Natural killer cell (primary cell): ENCODE results near the gene CD27. TPM values are rescaled to one million over a fixed set of nuclear protein-coding genes. Genes with fewer than 3 reads are reported as not detected.

Experiments
- ATAC-seq, 3 donors: fragments of 150-1000 bp in 2 of 3; fragments of 200-7000 bp in 1 of 3; cut with Tn5 transposase; 1 replicate in 1 of 3; 2 replicates in 2 of 3; pipeline ENCODE4 v1.10.0; 2021; ENCODE audit warnings: mild to moderate bottlenecking in 2 of 3, moderate library complexity in 2 of 3
- DNase-seq, 2 donors: peaks; one replicate each; pipeline versions ENCODE4 v3.0.0 to v3.0.0-alpha.2; 2013 to 2021; ENCODE audit warnings: mixed read lengths in 1 of 2
- H3K27ac ChIP-seq: one replicate; pipeline ENCODE4 v1.5.1; 2013; ENCODE audit warnings: mild to moderate bottlenecking, low read length
- H3K27me3 ChIP-seq: one replicate; pipeline ENCODE4 v1.6.1; 2013; ENCODE audit warnings: low read length; ENCODE audit not compliant: control insufficient read depth, insufficient read depth
- H3K36me3 ChIP-seq: one replicate; pipeline ENCODE4 v1.6.1; 2013; ENCODE audit warnings: low read length; ENCODE audit not compliant: control insufficient read depth, insufficient read depth
- H3K4me1 ChIP-seq: one replicate; pipeline ENCODE4 v1.6.1; 2013; ENCODE audit warnings: low read length; ENCODE audit not compliant: control insufficient read depth, insufficient read depth
- H3K4me3 ChIP-seq: one replicate; pipeline ENCODE4 v1.5.1; 2013; ENCODE audit warnings: low read length
- H3K9me3 ChIP-seq: one replicate; pipeline ENCODE4 v1.6.1; 2013; ENCODE audit warnings: low read length; ENCODE audit not compliant: control insufficient read depth, insufficient read depth
- H3K27ac Mint-ChIP-seq, 2 donors: one replicate each; pipeline ENCODE4 v1.8.0; 2022; ENCODE audit warnings: mild to moderate bottlenecking in 2 of 2, mixed read lengths in 2 of 2, moderate library complexity in 1 of 2
- H3K27me3 Mint-ChIP-seq, 2 donors: one replicate each; pipeline ENCODE4 v1.8.0; 2022; ENCODE audit warnings: low read depth in 2 of 2, mixed read lengths in 2 of 2
- H3K36me3 Mint-ChIP-seq: one replicate; pipeline ENCODE4 v1.8.0; 2022; ENCODE audit warnings: mixed read lengths
- H3K4me1 Mint-ChIP-seq, 2 donors: one replicate each; pipeline ENCODE4 v1.8.0; 2022; ENCODE audit warnings: mixed read lengths in 2 of 2
- H3K4me3 Mint-ChIP-seq: one replicate; pipeline ENCODE4 v1.8.0; 2022; ENCODE audit warnings: mild to moderate bottlenecking, moderate library complexity, mixed read lengths
- H3K9me3 Mint-ChIP-seq, 2 donors: one replicate each; pipeline ENCODE4 v1.8.0; 2022; ENCODE audit warnings: mixed read lengths in 2 of 2
- CTCF ChIP-seq: fragments of 200-600 bp; IDR thresholded peaks from one replicate; pipeline ENCODE4 v1.8.0; 2022; ENCODE audit warnings: antibody characterized with exemption
- WGBS: methylation state at CpG from one replicate; pipeline ENCODE4 v1.1.7; 2013; ENCODE audit warnings: missing lambda C conversion rate; ENCODE audit not compliant: insufficient coverage; 5-methylcytosine and 5-hydroxymethylcytosine counted together
- intact Hi-C: fragments of 100-400 bp; cut with micrococcal nuclease; formaldehyde crosslinking; loops from one replicate; pipeline ENCODE4 v1.14.2; 2022
- total RNA-seq, 4 donors: library from RNA; stranded (reverse); fragments of 120-200 nt in 1 of 4; gene quantifications; one replicate each; pipeline versions ENCODE4 v1.2.3 to v1.2.4, GENCODE V29; 2013 to 2022

CD27 gene
- total RNA-seq, 3 donors from 2014 or later (not counting 1 experiment from before 2014, with no cell fraction given), result 2.7 to 13.7 (median 3.1) TPM

DNA sequence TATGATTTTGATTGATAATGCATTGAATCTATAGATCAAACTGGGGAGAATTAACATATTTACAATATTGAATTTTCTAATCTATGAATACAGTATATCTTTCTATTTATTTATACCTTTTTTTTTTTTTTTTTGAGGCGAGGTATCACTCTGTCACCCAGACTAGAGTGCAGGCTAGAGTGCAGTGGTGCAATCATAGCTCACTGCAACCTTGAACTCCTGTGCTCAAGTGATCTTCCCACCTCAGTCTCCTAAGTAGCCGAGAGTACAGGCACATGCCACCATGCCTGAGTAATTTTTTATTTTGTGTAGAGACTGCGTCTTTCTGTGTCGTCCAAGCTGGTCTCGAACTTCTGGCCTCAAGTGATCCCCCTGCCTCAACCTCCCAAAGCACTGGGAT lies 40.4 kb upstream of the CD27 start:
- H3K27me3 ChIP-seq, result no peaks in the 10 kb centered on the region
- no peak for ATAC-seq
- H3K36me3 Mint-ChIP-seq, result no peaks in the 10 kb centered on the region
- no peak for TF ChIP-seq CTCF
- no peak overlapping the region for H3K4me3 Mint-ChIP-seq
- H3K9me3 Mint-ChIP-seq, result no peaks in the 10 kb centered on the region
- H3K27me3 Mint-ChIP-seq, result no peaks in the 10 kb centered on the region
- no peaks in the 10 kb centered on the region for H3K4me1 Mint-ChIP-seq
- no peak for DNase-seq
- H3K27ac ChIP-seq, result no peak overlapping the region
- 83% methylated on average over 5 of the region's 5 CpGs for WGBS
- intact Hi-C loops, result no loop called here
- H3K27ac Mint-ChIP-seq, result no peak overlapping the region
- no peak overlapping the region for H3K4me3 ChIP-seq
- H3K9me3 ChIP-seq, result no peaks in the 10 kb centered on the region
- no peaks in the 10 kb centered on the region for H3K4me1 ChIP-seq
- no peaks in the 10 kb centered on the region for H3K36me3 ChIP-seq

- H3K4me1 Mint-ChIP-seq, result no peaks in the 10 kb centered on the region
- Histone ChIP-seq H3K36me3 (no peaks in the 10 kb centered on the region), H3K4me3 (no peak overlapping the region), H3K27ac (no peak overlapping the region), H3K9me3 (no peaks in the 10 kb centered on the region), H3K4me1 (no peaks in the 10 kb centered on the region), H3K27me3 (no peaks in the 10 kb centered on the region)
- no peak overlapping the region for H3K4me3 Mint-ChIP-seq
- no peak for ATAC-seq
- WGBS, result 91% methylated on average over 6 of the region's 6 CpGs
- H3K27ac Mint-ChIP-seq, result no peak overlapping the region
- H3K9me3 Mint-ChIP-seq, result no peaks in the 10 kb centered on the region
- H3K36me3 Mint-ChIP-seq, result no peaks in the 10 kb centered on the region
- no peak for TF ChIP-seq CTCF
- no peak for DNase-seq
- intact Hi-C loops, result no loop called here
- no peaks in the 10 kb centered on the region for H3K27me3 Mint-ChIP-seq
Observed at GRCh38 chr12:6405963-6406362, 38.8 kb upstream of the CD27 start.

DNA sequence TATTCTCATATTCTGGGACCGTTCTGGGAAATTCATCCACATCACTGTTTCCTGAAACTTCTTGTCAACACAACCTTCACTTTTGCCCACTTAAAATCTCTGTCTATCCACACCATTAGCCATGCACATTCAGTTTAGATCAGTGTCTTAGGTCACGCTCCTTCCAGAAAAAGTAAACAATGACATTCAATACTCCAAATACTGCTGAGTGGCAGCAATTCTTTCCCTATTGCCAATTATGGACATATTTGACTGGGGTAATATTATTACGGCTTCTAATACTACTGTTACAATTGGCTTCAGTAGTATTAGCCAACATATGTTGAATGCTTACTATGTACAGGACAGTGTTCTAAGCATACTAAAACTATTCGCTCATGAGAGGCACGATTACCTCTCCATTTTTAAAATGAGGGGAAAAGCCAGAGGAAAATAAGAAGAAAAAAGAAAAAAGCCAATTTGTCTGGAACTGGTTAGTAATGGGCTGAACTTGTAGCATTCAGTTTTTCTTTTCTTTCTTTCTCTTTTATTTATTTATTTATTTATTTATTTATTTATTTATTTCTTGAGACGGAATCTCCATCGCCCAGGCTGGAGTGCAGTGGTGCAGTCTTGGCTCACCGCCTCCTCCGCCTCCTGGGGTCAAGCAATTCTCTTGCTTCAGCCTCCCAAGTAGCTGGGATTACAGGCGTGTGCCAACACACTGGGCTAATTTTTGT lies 37.4 kb upstream of the CD27 start:
- H3K36me3 ChIP-seq, result no peaks in the 10 kb centered on the region
- no peaks in the 10 kb centered on the region for H3K4me1 ChIP-seq
- Mint-ChIP-seq H3K9me3 (no peaks in the 10 kb centered on the region), H3K4me3 (no peak overlapping the region), H3K4me1 (no peaks in the 10 kb centered on the region), H3K27me3 (no peaks in the 10 kb centered on the region), H3K27ac (no peak overlapping the region), H3K36me3 (no peaks in the 10 kb centered on the region)
- ATAC-seq, result no peak
- DNase-seq, result no peak
- TF ChIP-seq CTCF, result no peak
- WGBS, result 96% methylated on average over 8 of the region's 10 CpGs
- intact Hi-C loops, result no loop called here
- no peaks in the 10 kb centered on the region for H3K9me3 ChIP-seq
- no peaks in the 10 kb centered on the region for H3K27me3 ChIP-seq
- no peak overlapping the region for H3K27ac ChIP-seq
- no peak overlapping the region for H3K4me3 ChIP-seq

DNA sequence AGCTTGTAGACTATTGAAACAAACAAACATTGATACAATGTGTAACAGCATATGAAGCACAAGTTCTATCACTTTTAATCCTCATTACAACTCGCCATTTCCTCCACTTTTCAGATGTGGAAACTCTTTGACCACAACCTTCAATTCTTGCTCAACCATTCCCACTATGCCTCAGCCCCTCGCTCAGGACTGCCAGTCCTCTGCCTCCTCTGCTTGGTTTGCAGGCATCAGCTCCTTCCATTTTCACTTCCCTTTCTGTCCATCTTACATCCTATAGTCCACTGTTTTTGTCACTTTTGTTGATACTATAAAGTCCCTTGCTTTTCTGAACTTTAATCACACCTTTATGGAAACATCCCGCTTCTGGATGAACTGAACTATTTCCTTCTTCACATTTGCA lies 28.2 kb upstream of the CD27 start:
- Histone ChIP-seq H3K27ac (no peak overlapping the region), H3K9me3 (no peaks in the 10 kb centered on the region), H3K36me3 (no peaks in the 10 kb centered on the region), H3K4me1 (no peaks in the 10 kb centered on the region), H3K27me3 (no peaks in the 10 kb centered on the region), H3K4me3 (no peak overlapping the region)
- Mint-ChIP-seq H3K4me3 (no peak overlapping the region), H3K36me3 (no peaks in the 10 kb centered on the region), H3K27ac (no peak overlapping the region), H3K27me3 (peaks cover 6 to 9% of the 10 kb centered on the region in 2 donors), H3K9me3 (no peaks in the 10 kb centered on the region), H3K4me1 (no peaks in the 10 kb centered on the region)
- no peak for TF ChIP-seq CTCF
- WGBS, result 37% methylated on average over 3 of the region's 3 CpGs
- ATAC-seq, result no peak
- no peak for DNase-seq
- intact Hi-C loops, result no loop called here
